ENCODE measurements around the gene TRDMT1. TPM values are rescaled to one million over a fixed set of nuclear protein-coding genes. Genes with fewer than 3 reads are reported as not detected.

The TRDMT1 gene
- total RNA-seq, 1 experiment from 2014 or later: 10.3 TPM

GRCh38 chr10:17208476-17208875, 7.0 kb upstream of the TRDMT1 start:
- Mint-ChIP-seq H3K9me3 (ENCODE audit: low read depth, unreplicated experiment) (no peaks in the 10 kb centered on the region), H3K4me1 (ENCODE audit: low read depth, unreplicated experiment) (peaks cover 57% of the 10 kb centered on the region), H3K36me3 (ENCODE audit: insufficient read depth, unreplicated experiment) (no peaks in the 10 kb centered on the region), H3K4me3 (ENCODE audit: low read depth, unreplicated experiment) (no peak overlapping the region), H3K27me3 (ENCODE audit: unreplicated experiment) (no peaks in the 10 kb centered on the region), H3K27ac (ENCODE audit: unreplicated experiment) (no peak overlapping the region)
- CTCF ChIA-PET: no interaction called here
- DNase-seq: no peak
- TF ChIP-seq CTCF (IDR thresholded peaks at IDR 0.05; ENCODE audit: unreplicated experiment): no peak
- BruUV-seq (replicated peaks): no TSS peak
- intact Hi-C loops (cut with micrococcal nuclease; ENCODE audit: unreplicated experiment): no loop called here

GRCh38 chr10:17206210-17206709, 4.8 kb upstream of the TRDMT1 start:
- DNase-seq: no peak
- no TSS peak for BruUV-seq (replicated peaks)
- H3K27me3 Mint-ChIP-seq (ENCODE audit: unreplicated experiment): no peaks in the 10 kb centered on the region
- H3K27ac Mint-ChIP-seq (ENCODE audit: unreplicated experiment): no peak overlapping the region
- intact Hi-C loops (cut with micrococcal nuclease; ENCODE audit: unreplicated experiment): no loop called here
- H3K9me3 Mint-ChIP-seq (ENCODE audit: low read depth, unreplicated experiment): no peaks in the 10 kb centered on the region
- CTCF ChIA-PET: interaction anchor here (0.6 to 1.2 kb wide), 2 partner anchors 362 to 470 kb away, joined by 5 to 13 read pairs; no protein-coding TSS in a partner anchor
- no peak for TF ChIP-seq CTCF (IDR thresholded peaks at IDR 0.05; ENCODE audit: unreplicated experiment)
- H3K36me3 Mint-ChIP-seq (ENCODE audit: insufficient read depth, unreplicated experiment): peaks cover 11% of the 10 kb centered on the region
- no peak overlapping the region for H3K4me3 Mint-ChIP-seq (ENCODE audit: low read depth, unreplicated experiment)
- H3K4me1 Mint-ChIP-seq (ENCODE audit: low read depth, unreplicated experiment): peaks cover 56% of the 10 kb centered on the region

GRCh38 chr10:17203416-17203815, 1.9 kb upstream of the TRDMT1 start:
- CTCF ChIA-PET: interaction anchor here (1.4 kb wide), 1 partner anchor 27 kb away, joined by 9 read pairs; no protein-coding TSS in a partner anchor
- no peak for TF ChIP-seq CTCF (IDR thresholded peaks at IDR 0.05; ENCODE audit: unreplicated experiment)
- Mint-ChIP-seq H3K4me3 (ENCODE audit: low read depth, unreplicated experiment) (peak overlapping the region; percentile 16), H3K27me3 (ENCODE audit: unreplicated experiment) (no peaks in the 10 kb centered on the region), H3K36me3 (ENCODE audit: insufficient read depth, unreplicated experiment) (peaks cover 22% of the 10 kb centered on the region), H3K4me1 (ENCODE audit: low read depth, unreplicated experiment) (peaks cover 50% of the 10 kb centered on the region), H3K9me3 (ENCODE audit: low read depth, unreplicated experiment) (no peaks in the 10 kb centered on the region), H3K27ac (ENCODE audit: unreplicated experiment) (peak overlapping the region; percentile 91)
- DNase-seq: no peak
- BruUV-seq (replicated peaks): no TSS peak
- intact Hi-C loops (cut with micrococcal nuclease; ENCODE audit: unreplicated experiment): loop anchor here (1.0 to 2.0 kb wide), 2 partner anchors 28 to 53 kb away; no protein-coding TSS in a partner anchor

- intact Hi-C loops (cut with micrococcal nuclease; ENCODE audit: unreplicated experiment): loop anchor here (1.0 to 2.0 kb wide), 2 partner anchors 28 to 54 kb away; no protein-coding TSS in a partner anchor
- no peak for TF ChIP-seq CTCF (IDR thresholded peaks at IDR 0.05; ENCODE audit: unreplicated experiment)
- Mint-ChIP-seq H3K27ac (ENCODE audit: unreplicated experiment) (peak overlapping the region; percentile 91), H3K4me3 (ENCODE audit: low read depth, unreplicated experiment) (peak overlapping the region; percentile 16), H3K9me3 (ENCODE audit: low read depth, unreplicated experiment) (no peaks in the 10 kb centered on the region), H3K4me1 (ENCODE audit: low read depth, unreplicated experiment) (peaks cover 50% of the 10 kb centered on the region), H3K36me3 (ENCODE audit: insufficient read depth, unreplicated experiment) (peaks cover 22% of the 10 kb centered on the region), H3K27me3 (ENCODE audit: unreplicated experiment) (no peaks in the 10 kb centered on the region)
- no TSS peak for BruUV-seq (replicated peaks)
- CTCF ChIA-PET: interaction anchor here (1.4 kb wide), 1 partner anchor 27 kb away, joined by 9 read pairs; no protein-coding TSS in a partner anchor
- DNase-seq: peak; percentile 45
Observed at GRCh38 chr10:17202999-17203398, 1.5 kb upstream of the TRDMT1 start.
